Activated CD8-positive, alpha-beta memory T cell treated with anti-CD3 and anti-CD28 coated beads for 4 hours (primary cell): ENCODE results near the gene PJA2.

Experiments
- DNase-seq, 2 donors: peaks; one replicate each; pipeline ENCODE4 v3.0.0-alpha.2; 2020; ENCODE audit warnings: low read depth in 2 of 2

Gene PJA2

GRCh38 chr5:109408991-109409843, 557 bp downstream of the PJA2 start:
- peak; percentile 64 to 72 for DNase-seq

GRCh38 chr5:109407913-109408312, 1.9 kb downstream of the PJA2 start:
- DNase-seq, result no peak

DNA sequence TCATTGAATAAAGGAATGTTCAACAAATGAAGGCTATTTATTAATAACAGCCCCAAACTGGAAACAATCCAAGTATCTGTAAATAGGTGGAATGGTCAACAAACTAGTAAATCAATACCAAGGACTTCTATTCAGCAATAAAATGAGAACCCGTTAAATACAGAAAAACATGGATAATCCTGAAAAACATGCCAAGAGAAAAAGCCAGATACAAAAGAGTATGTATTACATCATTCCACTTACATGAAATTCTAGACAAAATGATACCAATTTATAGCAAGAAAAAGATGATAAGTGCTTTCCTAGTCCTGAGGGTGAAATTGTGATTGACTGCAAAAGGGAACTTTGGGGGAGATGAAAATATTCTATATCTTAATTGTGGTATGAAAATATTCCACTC, 3.1 kb downstream of the PJA2 start:
- no peak for DNase-seq

DNA sequence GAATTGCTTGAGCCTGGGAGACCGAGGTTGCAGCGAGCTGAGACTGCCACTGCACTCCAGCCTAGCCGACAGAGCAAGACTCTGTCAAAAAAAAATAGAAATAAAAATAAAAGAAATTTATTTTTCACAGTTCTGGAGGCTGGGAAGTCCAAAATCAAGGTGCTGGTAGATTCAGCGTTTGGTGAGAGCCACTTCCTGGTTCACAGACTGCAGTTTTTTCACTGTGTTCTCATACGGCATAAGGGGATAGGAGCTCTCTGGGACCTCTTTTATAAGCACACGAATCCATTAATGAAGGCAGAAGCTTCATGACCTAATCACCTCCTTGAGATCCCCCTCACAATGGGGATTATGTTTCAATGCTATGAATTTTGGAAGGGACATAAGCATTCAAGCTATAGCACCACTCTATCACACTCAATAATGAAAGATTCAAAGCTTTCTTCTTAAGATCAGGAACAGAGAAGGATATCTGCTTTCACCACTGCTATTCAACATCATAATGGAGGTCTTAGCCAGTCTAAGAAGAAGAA, 5.3 kb downstream of the PJA2 start:
- no peak for DNase-seq

GRCh38 chr5:109403469-109403868, 6.3 kb downstream of the PJA2 start:
- DNase-seq, result no peak

GRCh38 chr5:109399092-109399759, 10.5 kb downstream of the PJA2 start:
- DNase-seq, result no peak

- DNase-seq, result no peak
Observed at GRCh38 chr5:109396965-109397364, 12.8 kb downstream of the PJA2 start.

GRCh38 chr5:109394806-109395205, 15.0 kb downstream of the PJA2 start:
- DNase-seq, result no peak

GRCh38 chr5:109390188-109390587, 19.6 kb downstream of the PJA2 start:
- no peak for DNase-seq

- no peak for DNase-seq
Observed at GRCh38 chr5:109388407-109388806, 21.4 kb downstream of the PJA2 start.

- no peak for DNase-seq
Observed at GRCh38 chr5:109387408-109387974, 22.3 kb downstream of the PJA2 start.

- no peak for DNase-seq
Observed at GRCh38 chr5:109378095-109378494, 31.7 kb downstream of the PJA2 start.

- no peak for DNase-seq
Observed at GRCh38 chr5:109374625-109375024, 35.1 kb downstream of the PJA2 start.

GRCh38 chr5:109373932-109374331, 35.8 kb downstream of the PJA2 start:
- no peak for DNase-seq

- DNase-seq, result no peak
Observed at GRCh38 chr5:109370343-109370742, 39.4 kb downstream of the PJA2 start.

- no peak for DNase-seq
Observed at GRCh38 chr5:109365653-109366052, 44.1 kb downstream of the PJA2 start.

GRCh38 chr5:109364977-109365376, 44.8 kb downstream of the PJA2 start:
- DNase-seq, result no peak

DNA sequence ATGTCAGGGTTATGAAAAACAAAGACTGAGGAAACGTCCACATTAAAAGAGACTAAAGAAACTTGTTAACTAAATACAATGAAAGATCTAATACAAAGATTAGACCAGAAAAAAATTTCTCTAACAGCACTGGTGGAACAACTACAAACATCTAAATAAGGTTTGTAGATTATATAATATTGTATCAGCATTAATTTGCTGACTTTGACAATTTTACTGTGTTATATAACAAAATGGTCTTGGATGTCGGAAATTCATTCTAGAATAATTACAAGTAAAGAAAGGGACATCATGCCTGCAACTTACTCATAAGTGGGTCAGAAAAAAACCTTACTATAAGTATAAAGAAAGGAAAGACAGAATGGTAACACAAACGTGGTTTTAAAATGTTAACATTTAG, 50.1 kb downstream of the PJA2 start:
- no peak for DNase-seq

DNA sequence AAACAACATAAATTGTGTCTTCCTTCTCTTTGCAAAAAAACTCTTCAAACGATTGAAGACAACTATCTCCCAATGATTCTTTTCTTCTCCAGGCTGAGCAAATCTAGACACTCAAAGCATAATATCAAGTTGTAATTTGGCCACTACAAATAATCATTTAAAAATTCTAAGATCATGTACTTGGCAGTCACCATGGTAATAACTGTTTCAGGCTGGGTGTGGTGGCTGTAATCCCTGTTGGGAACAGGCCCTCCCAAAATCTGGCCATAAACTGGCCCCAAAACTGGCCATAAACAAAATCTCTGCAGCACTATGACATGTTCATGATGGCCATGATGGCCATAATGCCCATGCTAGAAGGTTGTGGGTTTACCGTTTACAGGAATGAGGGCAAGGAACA, 52.0 kb downstream of the PJA2 start:
- no peak for DNase-seq

DNA sequence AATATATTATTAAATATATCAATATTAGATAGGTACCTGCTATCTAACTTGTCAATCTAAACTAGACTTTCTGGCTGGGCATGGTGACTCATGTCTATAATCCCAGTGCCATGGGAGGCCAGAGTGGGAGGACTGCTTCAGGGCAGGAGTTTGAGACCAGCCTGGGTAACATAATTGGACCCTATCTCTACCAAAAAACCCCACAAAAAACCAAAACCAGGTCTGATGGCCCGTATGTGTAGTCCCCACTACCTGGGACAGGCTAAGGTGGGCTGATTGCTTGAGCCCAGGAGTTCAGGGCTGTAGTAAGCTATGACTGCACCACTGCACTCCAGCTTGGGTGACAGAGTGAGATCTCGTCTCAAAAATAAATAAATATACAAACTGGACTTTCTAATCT, 55.0 kb downstream of the PJA2 start:
- no peak for DNase-seq

- DNase-seq, result no peak
Observed at GRCh38 chr5:109351988-109352864, 57.5 kb downstream of the PJA2 start.
